AG20443 (cell line): ENCODE measurements around the gene MOK.

Experiments
- DNase-seq: peaks from one replicate; pipeline ENCODE4 v3.0.0; 2012; ENCODE audit warnings: low spot score, mixed read lengths

Gene MOK

DNA sequence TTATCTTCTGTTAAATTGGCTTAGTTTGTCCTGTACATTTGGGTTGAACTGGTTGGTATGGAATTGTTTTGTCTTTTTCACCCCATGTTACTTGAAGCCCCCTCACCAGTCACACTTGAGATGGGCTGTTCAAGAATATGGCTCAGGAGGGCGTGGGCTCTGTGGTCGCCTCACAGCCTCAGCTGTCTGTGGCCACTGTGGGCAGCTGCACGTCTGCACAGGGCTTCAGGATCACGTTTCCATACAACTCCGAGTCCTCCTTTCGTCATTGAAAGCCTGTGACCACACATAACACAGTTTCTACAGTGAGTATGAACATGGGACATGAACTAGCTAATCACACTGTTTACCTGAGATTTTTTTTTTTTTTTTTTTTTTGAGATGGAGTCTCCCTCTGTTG, 81.3 kb downstream of the MOK start:
- no peak for DNase-seq

DNA sequence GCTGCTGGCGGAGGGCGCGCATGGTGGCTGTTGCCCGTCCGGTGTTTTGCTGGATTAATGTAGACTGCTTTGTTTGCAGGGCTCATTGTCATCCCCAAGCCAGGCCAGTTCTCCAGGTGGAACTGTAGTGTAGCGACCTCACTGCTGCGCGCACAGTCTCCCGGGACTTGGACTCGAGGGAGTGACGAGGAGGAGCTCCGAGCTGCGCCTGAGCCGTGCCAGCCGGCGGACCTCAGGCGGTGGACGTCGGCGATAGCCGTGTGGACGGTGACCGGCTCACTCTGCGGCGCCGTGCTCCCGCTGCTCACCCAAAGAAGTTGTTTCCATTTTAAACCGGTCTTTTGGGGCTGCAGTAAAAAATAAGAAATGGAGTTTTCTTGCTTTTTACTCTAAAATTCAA, 82.2 kb downstream of the MOK start:
- DNase-seq: no peak

DNA sequence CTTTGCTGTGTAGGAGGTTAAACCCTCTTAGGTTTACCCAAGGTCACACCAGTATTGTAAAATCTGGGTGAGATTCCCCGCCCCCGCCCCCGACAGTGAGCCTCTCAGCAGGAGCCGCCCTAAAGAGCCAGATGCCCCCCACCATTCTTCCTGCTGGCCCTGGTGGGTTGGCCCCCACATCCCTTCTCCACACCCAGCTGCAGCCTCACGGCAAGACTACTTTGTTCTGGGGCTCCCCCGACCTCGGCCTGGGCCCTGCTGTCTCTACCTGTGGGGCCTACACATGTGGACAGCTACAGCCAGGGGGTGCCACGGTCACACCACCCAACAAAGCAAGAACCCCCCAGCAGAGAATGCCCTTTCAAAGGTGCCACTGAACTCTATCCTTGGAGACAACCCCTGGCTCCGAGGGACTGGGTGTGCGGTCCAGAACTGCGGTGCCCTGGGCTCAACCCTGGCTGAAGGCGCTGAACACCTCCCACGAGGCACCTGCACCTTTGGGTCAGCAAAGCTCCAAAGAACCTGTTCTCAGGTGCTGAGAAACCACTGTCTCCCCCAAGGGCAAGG, 82.9 kb downstream of the MOK start:
- no peak for DNase-seq

DNA sequence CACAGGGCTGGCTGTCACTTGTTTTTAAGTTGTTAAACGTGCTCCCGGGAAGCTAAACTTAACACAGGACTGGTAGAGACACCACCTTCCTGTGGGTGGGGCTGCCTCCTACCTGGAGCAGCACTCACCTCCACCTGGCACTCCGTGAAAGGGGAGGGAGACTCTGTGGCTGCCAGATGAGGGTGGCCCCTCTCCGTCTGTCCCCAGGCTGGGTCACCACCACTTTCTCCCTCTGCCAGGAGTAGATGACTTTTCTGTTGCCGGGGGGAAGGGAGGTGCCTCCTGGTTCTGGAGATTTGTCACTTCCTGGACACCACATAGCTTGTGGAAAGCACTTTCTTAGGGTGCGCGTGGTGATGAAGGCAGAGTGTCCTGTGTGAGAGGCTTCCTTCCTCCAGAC, 83.9 kb downstream of the MOK start:
- DNase-seq: peak; percentile 63

DNA sequence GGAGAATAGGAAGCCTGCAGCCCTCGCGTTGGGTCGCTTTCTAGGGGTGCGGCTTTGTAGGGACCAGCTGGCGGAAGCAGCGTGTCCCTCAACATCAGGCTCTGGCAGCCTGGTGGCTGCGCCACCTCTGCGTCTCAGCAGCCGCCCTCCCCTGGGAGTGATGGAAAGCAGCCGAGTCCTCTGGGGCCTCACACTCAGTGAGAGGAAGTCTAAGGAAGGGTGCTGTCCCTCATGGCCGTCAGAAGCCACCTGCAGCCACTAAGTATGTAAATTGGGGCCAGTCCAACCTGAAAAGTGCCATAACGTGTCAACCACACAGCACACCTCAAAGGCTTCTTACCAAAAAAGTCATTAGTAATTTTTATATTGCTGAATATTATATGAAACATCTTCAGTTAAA, 84.9 kb downstream of the MOK start:
- no peak for DNase-seq

DNA sequence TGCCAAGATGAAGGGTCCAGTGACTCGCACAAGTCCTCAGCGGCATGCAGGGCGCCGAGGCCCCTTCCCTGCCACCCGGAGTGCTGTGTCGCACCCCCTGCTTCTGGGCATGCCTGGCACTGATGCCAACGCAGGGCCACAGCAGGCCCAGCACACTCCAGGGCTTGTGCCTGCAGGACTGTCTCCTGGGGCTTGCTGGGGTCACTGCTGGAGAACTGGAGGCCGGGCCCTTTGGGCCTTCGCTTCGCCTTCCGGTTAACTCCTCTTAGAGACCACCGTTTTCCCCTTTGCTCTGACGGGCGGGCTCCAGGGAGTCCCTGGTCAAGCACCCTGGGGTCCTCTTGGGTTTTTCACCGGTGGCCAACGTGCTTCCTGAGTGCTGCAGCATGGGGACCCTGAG, 85.6 kb downstream of the MOK start:
- DNase-seq: no peak

DNA sequence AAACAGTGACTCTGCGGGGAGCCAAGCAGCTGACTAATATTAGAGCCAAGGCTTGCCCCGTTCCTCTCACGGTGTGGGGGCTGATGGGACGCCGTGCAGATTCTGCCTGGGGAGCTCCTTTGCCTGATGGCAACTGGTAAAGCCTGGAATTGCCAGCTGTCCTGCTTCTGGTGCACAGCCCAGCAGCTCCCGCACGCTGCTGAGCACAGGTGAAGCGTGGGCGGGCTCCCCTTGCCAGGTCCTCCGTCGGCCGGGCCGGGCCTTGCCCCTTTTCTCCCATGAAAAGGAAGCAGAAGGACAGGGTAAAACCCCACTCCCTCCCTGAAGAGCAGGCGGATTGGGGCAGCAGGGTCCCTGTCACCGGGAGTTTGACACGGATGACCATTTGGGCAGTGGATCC, 86.3 kb downstream of the MOK start:
- no peak for DNase-seq

DNA sequence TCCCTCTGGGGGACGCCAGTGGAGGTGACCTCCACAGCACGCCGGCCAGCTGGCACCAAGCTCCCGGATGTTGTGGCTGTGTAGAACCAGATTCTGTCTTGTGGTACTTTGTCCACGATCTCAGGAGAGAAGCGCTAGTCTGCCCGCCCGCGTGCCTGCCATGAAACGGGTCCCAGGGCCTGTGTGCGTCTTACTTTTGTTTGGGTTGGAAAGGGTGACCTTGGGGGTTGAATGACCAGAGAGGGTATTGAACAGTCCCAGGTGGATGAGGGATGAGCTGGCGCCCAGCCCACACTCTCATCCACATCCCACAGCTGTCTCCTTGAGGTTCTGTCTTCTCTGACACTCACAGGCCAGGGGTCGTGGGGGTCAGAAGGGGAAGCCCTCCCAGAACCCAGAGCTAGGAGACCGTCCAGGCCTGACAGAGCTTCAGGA, 87.0 kb downstream of the MOK start:
- no peak for DNase-seq

DNA sequence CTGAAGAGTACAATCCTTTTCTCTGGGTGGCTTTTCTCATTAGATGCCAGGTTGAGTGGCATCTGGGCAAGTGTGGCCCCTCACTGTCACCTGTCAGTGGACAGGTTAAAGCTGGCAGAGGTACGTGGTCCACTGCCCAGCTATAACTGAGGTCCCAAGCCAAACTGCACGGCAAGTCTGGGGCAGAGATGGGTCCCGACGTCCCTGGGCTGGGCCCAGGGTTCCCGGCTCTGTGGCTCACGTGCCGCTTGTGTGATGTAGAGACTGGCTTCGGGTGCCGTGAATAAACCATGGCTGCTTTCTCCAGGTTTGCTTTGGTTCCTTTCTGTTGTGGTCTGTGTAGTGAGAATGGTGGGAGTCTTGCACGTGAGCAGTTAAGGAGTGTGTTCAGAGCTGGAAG, 87.6 kb downstream of the MOK start:
- no peak for DNase-seq

DNA sequence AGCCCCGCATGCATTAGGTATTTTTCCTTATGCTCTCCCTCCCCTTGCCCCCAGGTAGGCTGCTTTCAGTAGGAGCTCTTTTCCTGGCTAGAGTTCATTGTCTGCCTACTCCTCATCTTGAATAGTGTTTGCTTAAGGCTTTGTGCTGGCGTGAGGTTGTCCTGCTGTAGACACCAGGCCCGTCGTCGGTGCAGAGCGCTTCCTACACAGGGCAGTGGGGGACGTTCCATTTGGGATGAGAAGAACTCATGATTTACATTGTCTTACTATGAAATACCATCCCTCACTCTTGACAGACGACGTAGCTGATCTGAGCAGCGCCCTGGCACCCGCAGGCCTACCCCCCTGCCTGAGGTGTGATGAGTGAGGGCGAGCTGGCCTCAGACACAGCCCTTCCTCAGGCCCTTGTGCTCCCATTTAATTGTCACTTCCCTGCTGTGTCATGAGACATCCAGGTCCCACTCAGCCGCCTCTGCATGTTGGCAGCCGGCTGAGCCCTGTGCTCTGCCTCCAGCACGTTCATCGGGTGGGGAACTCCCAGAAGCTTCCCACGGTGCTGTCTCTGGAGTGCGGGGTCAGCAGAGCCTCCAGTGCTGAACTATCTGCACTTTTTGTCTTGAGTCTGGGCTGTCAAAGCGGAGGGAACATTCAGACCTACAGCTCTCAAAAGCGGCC, 89.3 kb downstream of the MOK start:
- no peak for DNase-seq

DNA sequence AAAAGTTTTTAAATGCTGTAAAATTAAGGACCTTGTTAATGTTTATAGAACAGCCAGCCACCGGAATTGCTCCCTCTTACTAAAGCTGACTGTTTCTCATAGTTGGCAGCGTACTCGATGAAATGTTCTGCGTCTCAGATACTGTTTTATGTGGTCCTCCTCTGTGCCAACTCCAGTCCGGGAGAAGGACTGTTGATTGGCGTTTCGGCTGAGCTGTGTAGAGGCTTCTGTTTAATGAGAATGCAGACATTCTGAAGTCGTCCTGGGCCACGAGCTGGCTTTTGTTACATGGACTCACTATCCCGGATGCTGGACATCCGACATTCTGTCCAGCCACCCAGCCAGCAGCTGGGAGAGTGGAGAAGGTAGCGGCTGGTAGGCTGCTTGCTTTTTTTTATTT, 89.9 kb downstream of the MOK start:
- DNase-seq: peak; percentile 77

DNA sequence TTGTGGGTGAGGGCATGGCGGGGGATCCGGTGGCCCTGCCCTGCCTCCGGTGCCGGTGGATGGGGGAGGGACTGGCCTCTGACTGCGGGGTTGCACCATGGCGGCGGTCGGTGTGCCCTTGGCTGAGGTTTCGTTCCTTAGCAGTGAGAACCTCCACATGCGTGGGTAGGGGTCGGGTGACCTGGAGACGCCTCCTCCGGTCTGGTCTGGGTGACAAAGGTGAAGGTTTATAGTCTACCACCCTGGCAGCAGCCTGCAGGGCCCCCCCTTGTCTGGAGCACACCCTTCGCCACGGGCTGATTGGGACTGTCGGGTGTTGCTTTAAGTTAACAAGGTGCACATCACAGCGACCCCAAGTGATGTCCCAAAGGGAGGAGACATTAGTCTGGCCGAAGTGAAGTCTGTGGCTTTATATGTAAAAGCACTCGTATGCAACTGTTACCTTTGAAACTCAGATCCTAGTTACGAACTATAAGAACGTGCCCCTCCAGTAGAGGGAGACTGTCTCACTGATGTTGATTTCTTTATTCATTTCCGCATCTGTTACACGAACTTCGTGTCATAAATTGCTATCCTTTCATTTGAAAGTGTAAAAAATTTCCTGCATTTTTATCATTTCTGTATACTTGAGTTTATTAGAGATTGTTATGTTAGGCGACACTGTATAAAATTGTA, 90.8 kb downstream of the MOK start:
- DNase-seq: peak; percentile 37

DNA sequence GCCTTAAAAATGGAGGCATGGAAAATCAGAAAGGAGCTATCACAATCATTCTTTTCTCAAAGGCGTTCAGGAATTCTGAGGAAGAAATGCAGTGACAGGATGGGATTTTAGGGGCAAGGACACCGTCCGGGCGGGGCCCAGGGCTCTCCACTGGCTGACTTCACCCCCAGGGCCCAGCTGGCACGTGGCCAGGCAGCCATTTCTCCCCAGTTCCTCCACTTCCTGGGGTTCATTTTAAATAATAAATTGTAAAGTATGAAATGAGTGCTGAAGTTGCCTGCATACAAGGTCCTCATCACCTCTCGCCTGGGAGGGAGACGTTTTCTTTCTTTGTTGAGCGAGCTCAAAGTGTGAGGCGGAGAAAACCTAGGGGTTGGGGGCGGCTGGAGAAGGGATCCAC, 91.5 kb downstream of the MOK start:
- DNase-seq: no peak

DNA sequence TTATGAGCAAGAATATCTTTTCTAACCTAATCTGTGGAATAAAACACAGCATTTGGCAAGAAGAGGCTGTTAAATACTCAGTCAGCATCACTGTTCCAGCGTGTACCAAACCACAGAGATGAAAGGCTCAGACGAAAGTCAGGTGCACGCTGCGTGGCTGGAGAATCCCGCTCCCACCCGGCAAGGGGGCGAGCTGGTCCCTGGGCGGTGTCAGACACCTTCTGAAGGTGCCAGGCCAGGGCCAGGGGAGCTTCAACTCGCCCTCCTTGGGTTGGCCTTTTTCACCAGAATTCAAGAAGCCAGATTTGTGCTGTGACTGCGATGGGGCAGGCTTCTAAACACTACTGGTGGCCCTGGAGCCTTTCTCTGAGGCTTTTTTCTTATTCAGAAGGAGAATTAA, 92.1 kb downstream of the MOK start:
- DNase-seq: no peak

DNA sequence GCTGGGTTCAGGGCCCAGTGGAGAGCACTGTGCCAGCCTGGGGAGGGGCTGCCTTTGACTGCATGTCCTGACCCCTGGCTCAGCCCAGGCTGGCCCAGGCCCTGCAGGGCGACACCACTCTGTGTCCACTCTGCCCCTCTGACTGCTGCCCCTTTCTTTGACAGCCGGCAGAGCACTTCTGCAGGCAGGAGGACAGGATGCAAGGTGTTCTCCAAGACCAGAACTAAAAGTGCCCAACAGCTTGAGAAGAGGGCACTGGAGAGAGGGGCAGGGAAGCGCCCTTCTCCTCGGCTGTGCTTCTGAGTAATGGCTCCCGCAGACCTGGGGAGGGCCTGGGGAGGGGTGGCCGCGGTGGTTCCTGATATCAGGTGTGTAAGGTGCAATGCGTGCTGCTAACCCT, 92.6 kb downstream of the MOK start:
- no peak for DNase-seq

DNA sequence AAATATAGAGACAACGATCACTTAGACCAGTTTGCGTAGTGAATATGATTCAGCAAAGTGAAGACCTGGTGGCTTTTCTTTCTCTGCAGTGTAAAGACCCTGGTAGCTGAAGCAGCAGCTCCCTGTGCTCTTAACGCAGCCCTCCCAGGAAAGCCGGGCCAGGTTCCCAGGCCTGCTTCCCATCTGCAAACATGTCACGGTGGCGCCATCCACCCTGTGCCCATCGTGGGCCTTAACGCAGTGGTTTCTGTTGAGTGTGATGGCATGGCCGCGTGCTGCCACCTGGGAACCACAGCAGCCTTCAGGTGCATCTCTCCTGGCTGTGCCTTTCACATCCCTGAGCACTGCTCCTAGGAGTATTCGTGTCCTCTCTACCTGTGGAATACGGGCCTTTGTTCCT, 93.7 kb downstream of the MOK start:
- DNase-seq: no peak

DNA sequence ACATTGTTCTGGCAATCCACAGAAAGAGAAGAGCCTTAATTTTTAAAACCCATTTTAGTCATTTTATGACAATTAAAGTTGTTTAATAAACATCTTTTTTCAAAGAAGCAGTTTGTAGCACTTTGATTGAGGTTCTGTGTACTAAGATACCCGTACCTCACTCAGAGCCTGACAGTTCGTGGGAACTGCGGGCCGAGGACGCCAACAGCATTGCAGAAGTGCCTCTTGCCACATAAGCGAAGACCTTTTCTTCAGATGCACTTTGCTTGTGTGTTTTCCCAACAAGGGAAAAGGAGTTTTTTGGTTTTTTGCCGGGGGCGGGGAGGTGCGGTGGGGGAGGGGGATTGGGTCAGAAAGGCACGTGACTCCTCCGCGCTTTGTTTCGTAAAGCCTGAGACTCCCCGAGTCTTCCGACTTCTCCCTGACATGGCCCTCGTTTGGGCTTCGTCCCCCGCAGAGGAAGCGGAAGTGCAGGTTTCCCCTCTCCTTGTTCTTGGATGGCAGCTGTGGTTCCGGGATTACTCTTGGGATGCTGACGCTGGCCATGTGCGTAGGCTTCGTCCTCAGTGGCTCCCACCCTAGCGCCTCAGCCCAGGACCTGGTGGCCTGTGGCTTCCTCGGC, 94.4 kb downstream of the MOK start:
- DNase-seq: no peak

DNA sequence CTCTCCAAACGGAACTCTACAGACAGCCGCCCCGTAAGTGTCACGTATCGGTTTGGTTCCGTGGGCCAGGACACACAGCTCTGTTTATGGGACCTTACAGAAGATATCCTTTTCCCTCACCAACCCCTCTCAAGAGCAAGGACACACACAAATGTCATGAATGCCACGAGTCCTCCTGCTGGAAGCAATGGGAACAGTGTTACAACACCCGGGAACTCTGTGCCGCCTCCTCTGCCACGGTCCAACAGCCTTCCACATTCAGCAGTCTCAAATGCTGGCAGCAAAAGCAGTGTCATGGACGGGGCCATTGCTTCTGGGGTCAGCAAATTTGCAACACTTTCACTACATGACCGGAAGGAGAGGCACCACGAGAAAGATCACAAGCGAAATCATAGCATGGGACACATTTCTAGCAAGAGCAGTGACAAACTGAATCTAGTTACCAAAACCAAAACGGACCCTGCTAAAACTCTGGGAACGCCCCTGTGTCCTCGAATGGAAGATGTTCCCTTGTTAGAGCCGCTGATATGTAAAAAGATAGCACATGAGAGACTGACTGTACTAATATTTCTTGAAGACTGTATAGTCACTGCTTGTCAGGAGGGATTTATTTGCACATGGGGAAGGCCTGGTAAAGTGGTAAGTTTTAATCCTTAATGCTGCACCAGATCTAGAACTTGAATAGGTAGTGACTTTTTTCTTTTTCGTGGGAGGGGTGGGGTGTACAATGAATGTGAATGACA, 95.6 kb downstream of the MOK start:
- DNase-seq: peak; percentile 56

DNA sequence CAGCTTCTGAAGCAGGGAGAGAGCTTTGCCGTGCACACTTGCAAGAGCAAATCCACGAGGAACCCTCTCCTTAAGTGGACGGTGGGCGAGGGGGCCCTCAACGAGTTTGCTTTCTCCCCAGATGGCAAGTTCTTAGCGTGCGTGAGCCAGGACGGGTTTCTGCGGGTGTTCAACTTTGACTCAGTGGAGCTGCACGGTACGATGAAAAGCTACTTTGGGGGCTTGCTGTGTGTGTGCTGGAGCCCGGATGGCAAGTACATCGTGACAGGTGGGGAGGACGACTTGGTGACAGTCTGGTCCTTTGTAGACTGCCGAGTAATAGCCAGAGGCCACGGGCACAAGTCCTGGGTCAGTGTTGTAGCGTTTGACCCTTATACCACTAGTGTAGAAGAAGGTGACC, 96.2 kb downstream of the MOK start:
- DNase-seq: no peak

DNA sequence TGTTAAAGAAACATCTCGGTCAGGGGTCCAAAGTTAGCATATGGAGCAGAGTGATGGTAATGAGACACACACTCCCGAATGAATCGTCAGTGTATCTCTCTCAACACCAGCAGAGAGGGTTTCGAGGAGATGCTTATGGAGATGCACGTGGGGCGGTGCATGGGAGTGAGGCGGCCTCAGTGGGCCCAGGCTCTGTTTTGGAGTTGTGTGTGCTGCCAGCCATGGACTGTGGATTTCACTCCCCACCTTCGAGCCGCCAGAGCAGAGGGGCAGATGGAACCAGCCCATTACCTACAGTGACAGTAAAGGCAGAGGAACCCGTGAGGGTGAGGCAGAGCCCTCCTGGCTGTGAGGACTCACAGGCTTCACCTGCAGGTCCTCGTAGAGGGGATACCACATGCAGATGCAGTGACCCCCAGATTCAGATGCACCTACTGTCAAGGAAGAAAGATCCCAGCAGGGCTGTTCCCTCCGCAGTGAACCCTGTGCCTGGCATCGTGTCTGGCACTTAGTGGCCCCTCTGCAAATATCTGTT, 97.1 kb downstream of the MOK start:
- no peak for DNase-seq

DNA sequence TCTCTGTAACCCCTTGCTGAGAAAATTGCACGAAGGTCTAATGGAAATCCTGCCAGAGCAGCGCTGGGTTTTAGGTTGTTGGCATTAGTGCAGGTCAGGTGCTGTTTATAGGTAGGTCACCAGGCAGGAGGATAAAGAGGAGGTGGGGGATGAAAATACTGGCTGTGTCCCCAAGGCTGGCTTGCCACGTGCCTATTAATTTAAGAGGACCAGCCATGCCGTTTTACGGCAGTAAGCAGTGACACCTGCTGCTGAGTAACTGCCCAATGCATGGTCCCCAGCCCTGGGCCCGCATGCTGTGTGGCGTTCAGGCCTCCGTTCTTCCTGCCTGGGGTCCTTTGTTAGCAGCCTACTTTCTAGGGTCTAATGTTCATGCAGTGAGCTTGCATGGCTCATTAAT, 98.0 kb downstream of the MOK start:
- DNase-seq: no peak

DNA sequence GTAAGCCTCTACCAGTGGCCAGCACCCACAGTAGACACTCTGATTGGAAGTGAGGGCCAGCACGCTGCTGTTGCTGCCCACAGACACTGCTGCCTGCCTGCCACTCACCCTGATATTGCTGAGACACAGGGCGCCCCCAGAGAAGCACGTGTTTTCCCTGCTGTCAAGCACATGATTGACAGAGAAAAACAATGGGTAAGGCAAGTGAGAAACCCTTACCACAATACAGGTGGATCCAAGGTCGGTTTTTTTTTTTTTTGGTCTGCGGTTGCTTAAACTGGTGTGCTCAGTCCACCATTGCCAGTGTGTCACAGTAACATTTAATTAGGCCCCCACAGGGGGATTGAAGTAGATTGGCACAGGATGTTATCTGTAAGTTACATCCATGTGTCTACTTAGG, 99.4 kb downstream of the MOK start:
- DNase-seq: no peak
